OCI-M1 (cell line): Measurements from ENCODE around the gene C1orf159.

Experiments used
- DNase-seq: peaks from one replicate; lab custom pipeline; 2025; lab: John Stamatoyannopoulos, UW

Gene C1orf159

GRCh38 chr1:1038694-1039093 lies 77.2 kb downstream of the C1orf159 start:
- DNase-seq: peak; percentile 22

- DNase-seq: no peak
Observed at GRCh38 chr1:1037366-1038327, 78.2 kb downstream of the C1orf159 start.

- no peak for DNase-seq
Observed at GRCh38 chr1:1035291-1035943, 80.5 kb downstream of the C1orf159 start.

GRCh38 chr1:1034439-1034781 lies 81.5 kb downstream of the C1orf159 start:
- DNase-seq: no peak

GRCh38 chr1:1033731-1034438 lies 82.0 kb downstream of the C1orf159 start:
- DNase-seq: no peak

GRCh38 chr1:1033009-1033587 lies 82.8 kb downstream of the C1orf159 start:
- peak; percentile 94 for DNase-seq

- no peak for DNase-seq
Observed at GRCh38 chr1:1032424-1032823, 83.5 kb downstream of the C1orf159 start.
